Suprapubic skin (tissue), 4 donors: ENCODE measurements around the gene MAP3K6. TPM values are rescaled to one million over a fixed set of nuclear protein-coding genes. Genes with fewer than 3 reads are reported as not detected.
A peak's percentile ranks its signal among the peaks of the same experiment; 100 is the strongest.

Experiments
- DNase-seq, 2 donors: peaks; one replicate each; pipeline ENCODE4 v3.0.0-alpha.2; 2019; ENCODE audit warnings: low spot score in 2 of 2
- H3K27ac ChIP-seq: fragments of 200-600 bp; sonication (generic); one replicate; pipeline ENCODE4 v1.5.1; 2019
- H3K27me3 ChIP-seq: fragments of 200-600 bp; sonication (generic); one replicate; pipeline ENCODE4 v1.5.1; 2019
- H3K36me3 ChIP-seq: fragments of 200-600 bp; sonication (generic); one replicate; pipeline ENCODE4 v1.5.1; 2019
- H3K4me1 ChIP-seq: fragments of 200-600 bp; sonication (generic); one replicate; pipeline ENCODE4 v1.5.1; 2019
- H3K4me3 ChIP-seq: fragments of 200-600 bp; sonication (generic); one replicate; pipeline ENCODE4 v1.5.1; 2019; ENCODE audit warnings: mild to moderate bottlenecking
- H3K9me3 ChIP-seq: fragments of 200-600 bp; sonication (generic); one replicate; pipeline ENCODE4 v1.5.1; 2019
- CTCF ChIP-seq, 2 donors: fragments of 200-600 bp in 1 of 2; fragments of 450-650 bp in 1 of 2; sonication (generic) in 1 of 2; IDR thresholded peaks; one replicate each; pipeline ENCODE4 v1.5.1; 2016 to 2019; ENCODE audit warnings: antibody characterized with exemption in 2 of 2, mild to moderate bottlenecking in 1 of 2, moderate library complexity in 1 of 2
- EP300 ChIP-seq: sonication (generic); formaldehyde crosslinking; IDR thresholded peaks from one replicate; pipeline ENCODE4 v1.6.1; 2017; ENCODE audit warnings: antibody characterized with exemption
- POLR2A ChIP-seq, 2 donors: fragments of 450-650 bp; IDR thresholded peaks; one replicate each; pipeline ENCODE4 v1.6.1; 2017; ENCODE audit warnings: antibody characterized with exemption in 2 of 2, mild to moderate bottlenecking in 2 of 2, moderate library complexity in 2 of 2
- POLR2AphosphoS5 ChIP-seq, 3 donors: sonication (generic); formaldehyde crosslinking; IDR thresholded peaks; one replicate each; pipeline ENCODE4 v1.6.1; 2017; ENCODE audit warnings: antibody characterized with exemption in 3 of 3
- WGBS: methylation state at CpG from one replicate; pipeline ENCODE4 v1.1.5; 2018; 5-methylcytosine and 5-hydroxymethylcytosine counted together
- total RNA-seq, 4 donors: library from RNA; depleted of rRNA; stranded (reverse); fragments of >200 nt; gene quantifications; one replicate each; pipeline ENCODE4 v1.1.0, GENCODE V29; 2016

The MAP3K6 gene
- total RNA-seq, 4 donors from 2014 or later: 85.4 to 147 (median 137) TPM

GRCh38 chr1:27321813-27322568, 44.8 kb downstream of the MAP3K6 start, which contains the start of gene TMEM222:
TMEM222 (plus strand) TSS chr1:27322163; CDS start chr1:27322198, 35 bp downstream.
- 0% methylated on average over 11 of the region's 67 CpGs for WGBS
- Histone ChIP-seq H3K9me3 (no peaks in the 10 kb centered on the region), H3K27ac (peak within 1 kb of the TSS; percentile 95), H3K4me1 (peaks cover 36% of the 10 kb centered on the region), H3K36me3 (peaks cover 15% of the 10 kb centered on the region), H3K4me3 (peak within 1 kb of the TSS; percentile 82), H3K27me3 (no peaks in the 10 kb centered on the region)
- peak; percentile 99 for DNase-seq
- TF ChIP-seq POLR2AphosphoS5 (IDR thresholded peaks at IDR 0.05): peak; percentile 27 to 98 (median 87)
- no peak for TF ChIP-seq EP300
- TF ChIP-seq CTCF (IDR thresholded peaks at IDR 0.05): peak in 1 of 2 donors; percentile 26
- TF ChIP-seq POLR2A (IDR thresholded peaks at IDR 0.05): peak in 1 of 2 donors; percentile 74

- Histone ChIP-seq H3K36me3 (no peaks in the 10 kb centered on the region), H3K27me3 (no peaks in the 10 kb centered on the region), H3K4me3 (no peak overlapping the region), H3K27ac (no peak overlapping the region), H3K9me3 (no peaks in the 10 kb centered on the region), H3K4me1 (peaks cover 14% of the 10 kb centered on the region)
- no peak for TF ChIP-seq EP300
- TF ChIP-seq POLR2AphosphoS5 (IDR thresholded peaks at IDR 0.05): no peak
- no peak for TF ChIP-seq POLR2A (IDR thresholded peaks at IDR 0.05)
- TF ChIP-seq CTCF (IDR thresholded peaks at IDR 0.05): no peak
- no peak for DNase-seq
- WGBS: 65% methylated on average over 1 of the region's 1 CpG
Observed at GRCh38 chr1:27318596-27318995, 48.2 kb downstream of the MAP3K6 start.

- WGBS: 31% methylated on average over 4 of the region's 4 CpGs
- no peaks in the 10 kb centered on the region for H3K36me3 ChIP-seq
- peaks cover 9% of the 10 kb centered on the region for H3K4me1 ChIP-seq
- DNase-seq: no peak
- no peak overlapping the region for H3K4me3 ChIP-seq
- no peak for TF ChIP-seq POLR2A (IDR thresholded peaks at IDR 0.05)
- no peak for TF ChIP-seq POLR2AphosphoS5 (IDR thresholded peaks at IDR 0.05)
- TF ChIP-seq EP300: no peak
- no peak for TF ChIP-seq CTCF (IDR thresholded peaks at IDR 0.05)
- no peaks in the 10 kb centered on the region for H3K9me3 ChIP-seq
- no peaks in the 10 kb centered on the region for H3K27me3 ChIP-seq
- H3K27ac ChIP-seq: no peak overlapping the region
Observed at GRCh38 chr1:27318136-27318535, 48.6 kb downstream of the MAP3K6 start.

GRCh38 chr1:27316860-27317259, 49.9 kb downstream of the MAP3K6 start:
- Histone ChIP-seq H3K9me3 (no peaks in the 10 kb centered on the region), H3K4me1 (peaks cover 4% of the 10 kb centered on the region), H3K4me3 (no peak overlapping the region), H3K36me3 (no peaks in the 10 kb centered on the region), H3K27me3 (no peaks in the 10 kb centered on the region), H3K27ac (no peak overlapping the region)
- WGBS: 90% methylated on average over 5 of the region's 5 CpGs
- no peak for DNase-seq
- no peak for TF ChIP-seq POLR2A (IDR thresholded peaks at IDR 0.05)

GRCh38 chr1:27314737-27315136, 52.0 kb downstream of the MAP3K6 start:
- Histone ChIP-seq H3K27me3 (no peaks in the 10 kb centered on the region), H3K27ac (no peak overlapping the region), H3K4me3 (no peak overlapping the region), H3K36me3 (peaks cover 8% of the 10 kb centered on the region), H3K9me3 (no peaks in the 10 kb centered on the region), H3K4me1 (peaks cover 4% of the 10 kb centered on the region)
- 78% methylated on average over 2 of the region's 2 CpGs for WGBS
- no peak for TF ChIP-seq POLR2AphosphoS5 (IDR thresholded peaks at IDR 0.05)
- TF ChIP-seq EP300: no peak
- TF ChIP-seq CTCF (IDR thresholded peaks at IDR 0.05): no peak
- TF ChIP-seq POLR2A (IDR thresholded peaks at IDR 0.05): no peak
- DNase-seq: no peak
